SK-N-SH (cell line): ENCODE data around the gene FZR1. TPM values are rescaled to one million over a fixed set of nuclear protein-coding genes. Genes with fewer than 3 reads are reported as not detected.

ENCODE experiments used
- CTCF ChIA-PET: fragments of 300-600, 350-600 bp; formaldehyde crosslinking; extraction: SDS; loops from one replicate; lab custom pipeline; 2021; lab: Yijun Ruan, JAX
- POLR2A ChIA-PET: fragments of 350-600 bp; sonication (Branson Sonifier 250); formaldehyde crosslinking; extraction: SDS; loops from one replicate; lab custom pipeline; 2020; ENCODE audit warnings: antibody characterized with exemption, inconsistent platforms; lab: Yijun Ruan, JAX
- DNase-seq: peaks from one replicate; pipeline ENCODE4 v3.0.0; 2012
- H2AFZ ChIP-seq: fragments of 200-600 bp; sonication (generic); 2 replicates; pipeline ENCODE4 v1.8.1; 2016; ENCODE audit warnings: antibody characterized with exemption, mild to moderate bottlenecking, low read depth
- H3F3A ChIP-seq: fragments of 200-600 bp; sonication (generic); replicated peaks from 2 replicates; pipeline ENCODE3; 2016; ENCODE audit warnings: antibody characterized with exemption, mild to moderate bottlenecking; ENCODE audit not compliant: insufficient read depth
- H3K27ac ChIP-seq, 2 experiments: fragments of 200-500 bp in 1 of 2; fragments of 200-600 bp in 1 of 2; sonication (Bioruptor generic) in 1 of 2; sonication (generic), shearing (Covaris generic) in 1 of 2; 2 replicates each; pipeline versions ENCODE4 v1.5.1 to v1.6.1; 2014 to 2016; ENCODE audit warnings: low read depth in 2 of 2, inconsistent platforms in 1 of 2, low read length in 1 of 2, mild to moderate bottlenecking in 1 of 2, mixed read lengths in 1 of 2
- H3K27me3 ChIP-seq: fragments of 200-600 bp; sonication (generic), shearing (Covaris generic); 2 replicates; pipeline ENCODE4 v1.6.1; 2016; ENCODE audit warnings: mixed run types; ENCODE audit not compliant: insufficient read depth
- H3K36me3 ChIP-seq, 2 experiments: fragments of 200-500 bp in 1 of 2; fragments of 200-600 bp in 1 of 2; sonication (Bioruptor generic) in 1 of 2; sonication (generic) in 1 of 2; replicated peaks in 1 of 2; 2 replicates each; pipeline versions ENCODE3 to v1.5.1; 2014 to 2016; ENCODE audit warnings: low read length in 1 of 2, mild to moderate bottlenecking in 1 of 2; ENCODE audit not compliant: insufficient read depth in 2 of 2, control insufficient read depth in 1 of 2
- H3K4me1 ChIP-seq, 2 experiments: fragments of 200-500 bp in 1 of 2; fragments of 200-600 bp in 1 of 2; sonication (Bioruptor generic) in 1 of 2; sonication (generic), shearing (Covaris generic) in 1 of 2; 2 replicates each; pipeline versions ENCODE4 v1.5.1 to v1.6.1; 2014 to 2016; ENCODE audit warnings: low read depth in 1 of 2, low read length in 1 of 2, mixed run types in 1 of 2; ENCODE audit not compliant: insufficient read depth in 2 of 2, control insufficient read depth in 1 of 2
- H3K4me2 ChIP-seq: fragments of 200-600 bp; sonication (generic), shearing (Covaris generic); 2 replicates; pipeline ENCODE4 v1.6.1; 2017; ENCODE audit warnings: mixed run types
- H3K4me3 ChIP-seq, 2 experiments: fragments of 200-500 bp in 1 of 2; fragments of 200-600 bp in 1 of 2; sonication (Bioruptor generic) in 1 of 2; sonication (generic), shearing (Covaris generic) in 1 of 2; 2 replicates each; pipeline versions ENCODE4 v1.5.1 to v1.8.1; 2014 to 2016; ENCODE audit warnings: low read depth in 2 of 2, inconsistent platforms in 1 of 2, low read length in 1 of 2, mild to moderate bottlenecking in 1 of 2, mixed read lengths in 1 of 2, moderate library complexity in 1 of 2
- H3K79me2 ChIP-seq: fragments of 200-600 bp; sonication (generic); 2 replicates; pipeline ENCODE4 v1.8.1; 2017; ENCODE audit warnings: mild to moderate bottlenecking; ENCODE audit not compliant: insufficient read depth
- H3K9ac ChIP-seq: fragments of 200-600 bp; sonication (generic); 2 replicates; pipeline ENCODE4 v1.6.1; 2017; ENCODE audit warnings: mixed run types
- H3K9me2 ChIP-seq: fragments of 200-600 bp; sonication (generic); 2 replicates; pipeline ENCODE4 v1.6.1; 2017; ENCODE audit warnings: mixed run types
- H3K9me3 ChIP-seq: fragments of 200-600 bp; sonication (generic); 2 replicates; pipeline ENCODE4 v1.6.1; 2017; ENCODE audit warnings: mixed run types, mild to moderate bottlenecking, moderate library complexity
- H4K20me1 ChIP-seq: fragments of 200-600 bp; sonication (generic); 2 replicates; pipeline ENCODE4 v1.6.1; 2017; ENCODE audit warnings: mild to moderate bottlenecking, mixed run types; ENCODE audit not compliant: insufficient read depth
- FOSL2 ChIP-seq: IDR thresholded peaks from 2 replicates; pipeline ENCODE4 v1.4.0; 2012; ENCODE audit warnings: low read depth, mild to moderate bottlenecking, moderate library complexity, borderline replicate concordance
- MXI1 ChIP-seq: IDR thresholded peaks from 2 replicates; pipeline ENCODE4 v1.6.1; 2012; ENCODE audit warnings: mild to moderate bottlenecking, low read depth, low read length, improper control_type of control experiment
- NFIC ChIP-seq: IDR thresholded peaks from 2 replicates; pipeline ENCODE4 v1.4.0; 2012; ENCODE audit warnings: borderline replicate concordance
- RAD21 ChIP-seq: IDR thresholded peaks from 2 replicates; pipeline ENCODE4 v1.6.1; 2012; ENCODE audit warnings: mild to moderate bottlenecking, low read length
- TEAD4 ChIP-seq: IDR thresholded peaks from 2 replicates; pipeline ENCODE4 v1.4.0; 2012; ENCODE audit warnings: mild to moderate bottlenecking, borderline replicate concordance; ENCODE audit not compliant: insufficient read depth
- WGBS: methylation state at CpG from one replicate; pipeline ENCODE4 v1.1.6; 2017; ENCODE audit warnings: low lambda C conversion rate; 5-methylcytosine and 5-hydroxymethylcytosine counted together
- polyA plus RNA-seq, 3 experiments: library from polyadenylated mRNA; depleted of rRNA; stranded (reverse); fragments of >200 nt; gene quantifications; 2 replicates each; pipeline ENCODE4 v1.2.3, GENCODE V29; 2012
- TF ChIP-seq, protein P1 (sequence below): IDR thresholded peaks from 2 replicates; pipeline ENCODE4 v1.6.1; 2012; ENCODE audit warnings: mild to moderate bottlenecking, low read depth, low read length, moderate library complexity
- TF ChIP-seq, protein P2 (sequence below): IDR thresholded peaks from 2 replicates; pipeline ENCODE4 v1.4.0; 2012; ENCODE audit warnings: low read depth, borderline replicate concordance
- TF ChIP-seq, protein P3 (sequence below): IDR thresholded peaks from 2 replicates; pipeline ENCODE4 v1.4.0; 2012; ENCODE audit warnings: low read depth, borderline replicate concordance

Gene FZR1
- polyA plus RNA-seq, 1 of the 3 experiments (the other 2 are of a cell fraction), result 36.3 TPM

DNA sequence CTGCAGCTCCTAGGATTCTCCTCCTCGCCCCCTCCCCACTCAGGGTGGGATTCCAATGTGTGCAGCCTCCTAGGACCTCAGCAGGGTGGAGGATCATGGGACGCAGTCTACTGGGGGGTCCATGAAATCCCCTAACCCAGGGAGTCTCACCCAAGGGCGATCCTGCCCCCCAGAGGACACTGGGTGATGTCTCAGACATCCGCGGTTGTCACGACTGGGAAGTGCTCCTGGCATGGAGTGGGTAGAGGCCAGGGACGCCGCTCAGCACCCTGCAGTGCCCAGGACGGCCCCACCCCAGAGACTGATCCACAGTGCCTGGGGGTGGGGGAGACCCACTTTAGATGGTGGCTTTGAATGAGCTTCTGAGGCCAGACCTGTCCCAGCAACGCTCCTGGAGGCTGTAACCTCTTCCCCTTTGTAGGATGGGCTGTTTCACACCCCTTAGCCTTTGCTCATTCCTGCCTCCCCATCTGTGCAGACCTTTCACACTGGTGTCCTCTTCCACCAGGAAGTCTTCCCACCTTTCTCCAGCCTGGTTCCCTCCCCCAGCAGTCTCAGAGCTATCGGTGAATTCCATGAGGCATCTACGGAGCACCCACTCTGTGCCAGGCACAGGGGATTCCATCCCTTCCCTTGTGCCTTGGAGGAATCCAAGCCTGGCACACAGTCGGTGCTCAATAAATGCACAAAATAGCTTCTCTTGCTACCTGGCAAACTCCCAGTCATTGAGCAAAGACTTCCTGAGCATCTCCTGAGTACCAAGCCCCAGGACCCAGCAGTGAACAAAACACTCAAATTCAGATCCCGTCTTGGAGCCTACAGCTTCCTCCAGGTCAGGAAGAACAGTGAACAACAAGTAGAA is 36.2 kb upstream of the FZR1 start:
- Histone ChIP-seq H4K20me1 (no peaks in the 10 kb centered on the region), H3K9ac (no peak overlapping the region), H3K9me2 (no peaks in the 10 kb centered on the region), H3K27ac (peak overlapping the region in 1 of 2 experiments; percentile 29; a peak in 1 of 4 replicates), H3K4me1 (peaks cover 0 to 2% of the 10 kb centered on the region in 2 experiments; a peak in 1 of 4 replicates), H3K36me3 (no peaks in the 10 kb centered on the region), H3F3A (peaks cover 23% of the 10 kb centered on the region), H3K27me3 (no peaks in the 10 kb centered on the region), H3K4me2 (no peak overlapping the region), H3K4me3 (no peak overlapping the region), H2AFZ (no peak overlapping the region), H3K9me3 (no peaks in the 10 kb centered on the region), H3K79me2 (no peaks in the 10 kb centered on the region)
- DNase-seq, result no peak
- 93% methylated on average over 4 of the region's 14 CpGs for WGBS
- CTCF ChIA-PET, result interaction anchor here (0.7 to 6.1 kb wide), 13 partner anchors 9 to 165 kb away, joined by 3 to 92 read pairs (median 4); partner anchors contain the start of gene SMIM44
- POLR2A ChIA-PET, result interaction anchor here (0.5 kb wide), 1 partner anchor 40 kb away, joined by 4 read pairs; no protein-coding TSS in a partner anchor
- TF ChIP-seq TEAD4 (no peak), MXI1 (no peak), RAD21 (peak; percentile 27; the same call in 1 of the 2 replicates), FOSL2 (no peak), NFIC (no peak)
- TF ChIP-seq, protein P1, sequence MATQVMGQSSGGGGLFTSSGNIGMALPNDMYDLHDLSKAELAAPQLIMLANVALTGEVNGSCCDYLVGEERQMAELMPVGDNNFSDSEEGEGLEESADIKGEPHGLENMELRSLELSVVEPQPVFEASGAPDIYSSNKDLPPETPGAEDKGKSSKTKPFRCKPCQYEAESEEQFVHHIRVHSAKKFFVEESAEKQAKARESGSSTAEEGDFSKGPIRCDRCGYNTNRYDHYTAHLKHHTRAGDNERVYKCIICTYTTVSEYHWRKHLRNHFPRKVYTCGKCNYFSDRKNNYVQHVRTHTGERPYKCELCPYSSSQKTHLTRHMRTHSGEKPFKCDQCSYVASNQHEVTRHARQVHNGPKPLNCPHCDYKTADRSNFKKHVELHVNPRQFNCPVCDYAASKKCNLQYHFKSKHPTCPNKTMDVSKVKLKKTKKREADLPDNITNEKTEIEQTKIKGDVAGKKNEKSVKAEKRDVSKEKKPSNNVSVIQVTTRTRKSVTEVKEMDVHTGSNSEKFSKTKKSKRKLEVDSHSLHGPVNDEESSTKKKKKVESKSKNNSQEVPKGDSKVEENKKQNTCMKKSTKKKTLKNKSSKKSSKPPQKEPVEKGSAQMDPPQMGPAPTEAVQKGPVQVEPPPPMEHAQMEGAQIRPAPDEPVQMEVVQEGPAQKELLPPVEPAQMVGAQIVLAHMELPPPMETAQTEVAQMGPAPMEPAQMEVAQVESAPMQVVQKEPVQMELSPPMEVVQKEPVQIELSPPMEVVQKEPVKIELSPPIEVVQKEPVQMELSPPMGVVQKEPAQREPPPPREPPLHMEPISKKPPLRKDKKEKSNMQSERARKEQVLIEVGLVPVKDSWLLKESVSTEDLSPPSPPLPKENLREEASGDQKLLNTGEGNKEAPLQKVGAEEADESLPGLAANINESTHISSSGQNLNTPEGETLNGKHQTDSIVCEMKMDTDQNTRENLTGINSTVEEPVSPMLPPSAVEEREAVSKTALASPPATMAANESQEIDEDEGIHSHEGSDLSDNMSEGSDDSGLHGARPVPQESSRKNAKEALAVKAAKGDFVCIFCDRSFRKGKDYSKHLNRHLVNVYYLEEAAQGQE, result no peak
- TF ChIP-seq, protein P2, sequence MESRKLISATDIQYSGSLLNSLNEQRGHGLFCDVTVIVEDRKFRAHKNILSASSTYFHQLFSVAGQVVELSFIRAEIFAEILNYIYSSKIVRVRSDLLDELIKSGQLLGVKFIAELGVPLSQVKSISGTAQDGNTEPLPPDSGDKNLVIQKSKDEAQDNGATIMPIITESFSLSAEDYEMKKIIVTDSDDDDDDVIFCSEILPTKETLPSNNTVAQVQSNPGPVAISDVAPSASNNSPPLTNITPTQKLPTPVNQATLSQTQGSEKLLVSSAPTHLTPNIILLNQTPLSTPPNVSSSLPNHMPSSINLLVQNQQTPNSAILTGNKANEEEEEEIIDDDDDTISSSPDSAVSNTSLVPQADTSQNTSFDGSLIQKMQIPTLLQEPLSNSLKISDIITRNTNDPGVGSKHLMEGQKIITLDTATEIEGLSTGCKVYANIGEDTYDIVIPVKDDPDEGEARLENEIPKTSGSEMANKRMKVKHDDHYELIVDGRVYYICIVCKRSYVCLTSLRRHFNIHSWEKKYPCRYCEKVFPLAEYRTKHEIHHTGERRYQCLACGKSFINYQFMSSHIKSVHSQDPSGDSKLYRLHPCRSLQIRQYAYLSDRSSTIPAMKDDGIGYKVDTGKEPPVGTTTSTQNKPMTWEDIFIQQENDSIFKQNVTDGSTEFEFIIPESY, result no peak
- TF ChIP-seq, protein P3, sequence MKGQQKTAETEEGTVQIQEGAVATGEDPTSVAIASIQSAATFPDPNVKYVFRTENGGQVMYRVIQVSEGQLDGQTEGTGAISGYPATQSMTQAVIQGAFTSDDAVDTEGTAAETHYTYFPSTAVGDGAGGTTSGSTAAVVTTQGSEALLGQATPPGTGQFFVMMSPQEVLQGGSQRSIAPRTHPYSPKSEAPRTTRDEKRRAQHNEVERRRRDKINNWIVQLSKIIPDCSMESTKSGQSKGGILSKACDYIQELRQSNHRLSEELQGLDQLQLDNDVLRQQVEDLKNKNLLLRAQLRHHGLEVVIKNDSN, result no peak
